Thyroid gland (tissue), 4 donors: ENCODE measurements around the gene HDGFL2. TPM values are rescaled to one million over a fixed set of nuclear protein-coding genes. Genes with fewer than 3 reads are reported as not detected.
A peak's percentile ranks its signal among the peaks of the same experiment; 100 is the strongest.
"Not testable (repeated sequence)": the region's sequence is repeated elsewhere in the genome, so short reads cannot be mapped to it uniquely, and the experiment has no call there.

ENCODE experiments used
- DNase-seq, 2 donors: peaks; one replicate each; pipeline ENCODE4 v3.0.0-alpha.2; 2019
- H3K27ac ChIP-seq, 3 donors: fragments of 200-600 bp; sonication (generic); 1 replicate in 2 of 3; 2 replicates in 1 of 3; pipeline ENCODE4 v1.5.1; 2016 to 2019; ENCODE audit warnings: mild to moderate bottlenecking in 1 of 3, moderate library complexity in 1 of 3
- H3K27me3 ChIP-seq: fragments of 200-600 bp; sonication (generic); one replicate; pipeline ENCODE4 v1.5.1; 2019
- H3K36me3 ChIP-seq, 2 donors: fragments of 200-600 bp; sonication (generic); one replicate each; pipeline ENCODE4 v1.5.1; 2016 to 2019
- H3K4me1 ChIP-seq, 2 donors: fragments of 200-600 bp; sonication (generic); one replicate each; pipeline ENCODE4 v1.5.1; 2017 to 2019
- H3K4me3 ChIP-seq, 3 donors: fragments of 200-600 bp; sonication (generic); replicated peaks in 1 of 3; 1 replicate in 2 of 3; 2 replicates in 1 of 3; pipeline ENCODE4 v1.5.1; 2016; ENCODE audit warnings: mild to moderate bottlenecking in 1 of 3
- H3K9me3 ChIP-seq: fragments of 200-600 bp; sonication (generic); one replicate; pipeline ENCODE4 v1.5.1; 2017
- CTCF ChIP-seq, 6 experiments: fragments of 200-600 bp in 3 of 6; fragments of 450-650 bp in 3 of 6; sonication (generic) in 3 of 6; IDR thresholded peaks; one replicate each; pipeline ENCODE4 v1.5.1; 2016 to 2019; ENCODE audit warnings: antibody characterized with exemption in 6 of 6, mild to moderate bottlenecking in 2 of 6, inconsistent platforms in 1 of 6, moderate library complexity in 1 of 6
- POLR2A ChIP-seq, 2 donors: fragments of 450-650 bp; IDR thresholded peaks; one replicate each; pipeline ENCODE4 v1.6.1; 2017; ENCODE audit warnings: antibody characterized with exemption in 2 of 2, mild to moderate bottlenecking in 2 of 2, moderate library complexity in 1 of 2
- WGBS, 2 donors: methylation state at CpG; one replicate each; pipeline ENCODE4 v1.1.5; 2017; 5-methylcytosine and 5-hydroxymethylcytosine counted together
- intact Hi-C: fragments of 100-400 bp; cut with DNase I; formaldehyde crosslinking; loops from one replicate; pipeline ENCODE4 v1.15.1; 2023
- total RNA-seq, 4 donors: library from RNA; depleted of rRNA; stranded (reverse); fragments of >200 nt; gene quantifications; one replicate each; pipeline ENCODE4 v1.2.3, GENCODE V29; 2016

The HDGFL2 gene
- total RNA-seq, 4 donors from 2014 or later, result 26.5 to 42.3 (median 28.4) TPM

- Histone ChIP-seq H3K27ac (no peak overlapping the region), H3K9me3 (no peaks in the 10 kb centered on the region), H3K27me3 (no peaks in the 10 kb centered on the region), H3K4me1 (no peaks in the 10 kb centered on the region), H3K4me3 (no peak overlapping the region), H3K36me3 (no peaks in the 10 kb centered on the region)
- TF ChIP-seq POLR2A (IDR thresholded peaks at IDR 0.05) (no peak), CTCF (IDR thresholded peaks at IDR 0.05) (no peak)
- no peak for DNase-seq
- intact Hi-C loops, result no loop called here
- WGBS, 2 donors, result 78 to 83% methylated on average over 12 of the region's 12 CpGs
These were observed 69.2 kb downstream of the HDGFL2 start for GRCh38 chr19:4541114-4541805.

DNA sequence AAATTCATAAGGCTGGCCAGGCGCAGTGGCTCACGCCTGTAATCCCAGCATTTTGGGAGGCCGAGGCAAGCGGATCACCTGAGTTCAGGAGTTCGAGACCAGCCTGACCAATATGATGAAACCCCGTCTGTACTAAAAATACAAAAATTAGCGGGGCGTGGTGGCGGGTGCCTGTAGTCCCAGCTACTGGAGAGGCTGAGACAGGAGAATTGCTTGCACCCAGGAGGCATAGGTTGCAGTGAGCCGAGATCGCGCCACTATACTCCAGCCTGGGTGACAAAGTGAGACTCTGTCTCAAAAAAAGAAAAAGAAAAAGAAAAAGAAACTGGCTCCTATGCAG lies 69.7 kb downstream of the HDGFL2 start:
- DNase-seq, H3K27ac ChIP-seq, H3K4me1 ChIP-seq, intact Hi-C loops, H3K9me3 ChIP-seq, H3K27me3 ChIP-seq, H3K4me3 ChIP-seq, H3K36me3 ChIP-seq: not testable (repeated sequence)
- WGBS, 2 donors, result 89% methylated on average over 12 of the region's 12 CpGs

GRCh38 chr19:4542896-4543841 lies 71.1 kb downstream of the HDGFL2 start:
- Histone ChIP-seq H3K4me3 (no peak overlapping the region), H3K27ac (no peak overlapping the region), H3K36me3 (no peaks in the 10 kb centered on the region), H3K27me3 (no peaks in the 10 kb centered on the region), H3K4me1 (no peaks in the 10 kb centered on the region), H3K9me3 (no peaks in the 10 kb centered on the region)
- WGBS, 2 donors, result 89 to 90% methylated on average over 37 to 40 of the region's 77 CpGs
- no peak for DNase-seq
- TF ChIP-seq CTCF (IDR thresholded peaks at IDR 0.05), result no peak
- intact Hi-C loops, result no loop called here

- no peak for DNase-seq
- Histone ChIP-seq H3K4me3 (no peak overlapping the region), H3K27me3 (no peaks in the 10 kb centered on the region), H3K36me3 (no peaks in the 10 kb centered on the region), H3K4me1 (no peaks in the 10 kb centered on the region), H3K9me3 (no peaks in the 10 kb centered on the region), H3K27ac (no peak overlapping the region)
- intact Hi-C loops, result no loop called here
- WGBS, 2 donors, result 95% methylated on average over 54 to 67 of the region's 87 CpGs
- TF ChIP-seq CTCF (IDR thresholded peaks at IDR 0.05) (no peak), POLR2A (IDR thresholded peaks at IDR 0.05) (no peak)
These were observed 71.9 kb downstream of the HDGFL2 start for GRCh38 chr19:4543842-4544647.

DNA sequence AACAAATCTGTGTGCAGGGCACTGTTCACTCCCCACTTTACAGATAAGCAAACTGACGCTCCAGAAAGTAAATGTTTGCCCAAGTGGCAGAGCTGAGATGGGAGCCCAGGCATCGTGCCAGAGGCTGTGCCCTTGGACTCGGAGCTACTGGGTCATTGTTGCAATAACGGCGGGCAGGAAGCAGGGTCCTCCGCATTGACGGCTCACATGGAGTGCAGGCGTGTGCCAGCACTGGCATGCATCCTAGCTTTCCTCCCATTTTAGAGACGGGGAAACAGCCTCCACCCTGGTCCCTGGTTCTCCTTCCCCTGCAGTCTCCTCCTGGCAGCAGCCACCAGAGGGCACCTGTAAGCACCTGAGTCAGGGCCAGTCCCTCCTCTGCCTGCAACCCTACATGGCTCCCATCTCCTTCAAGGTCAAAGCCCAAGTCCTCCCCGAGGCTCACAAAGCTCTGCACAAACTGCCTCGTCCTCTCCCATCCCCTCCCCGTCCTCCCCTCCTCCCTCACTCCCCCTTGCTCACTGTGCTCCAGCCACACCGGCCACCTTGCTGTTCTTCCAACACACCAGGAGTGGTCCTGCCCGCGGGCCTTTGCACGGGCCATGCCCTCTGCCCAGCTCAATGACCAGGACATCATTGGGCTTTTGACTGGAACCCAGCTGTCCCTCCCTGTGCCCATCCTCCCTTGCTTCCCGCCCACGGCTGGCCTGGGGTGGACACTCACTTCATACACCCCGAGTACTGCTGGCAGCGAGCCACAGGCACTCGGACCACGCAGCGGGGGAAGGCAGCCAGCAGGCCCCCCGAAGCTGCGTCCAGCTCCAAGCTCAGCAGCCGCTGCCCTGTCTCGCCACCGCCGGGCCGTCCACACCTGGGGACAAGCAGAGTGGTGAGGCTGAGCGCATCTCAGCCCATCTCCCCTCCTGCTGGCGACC lies 75.5 kb downstream of the HDGFL2 start:
- no peak overlapping the region for H3K27ac ChIP-seq
- no peak overlapping the region for H3K4me3 ChIP-seq
- intact Hi-C loops, result no loop called here
- no peaks in the 10 kb centered on the region for H3K9me3 ChIP-seq
- TF ChIP-seq CTCF (IDR thresholded peaks at IDR 0.05) (peak in 1 of 6 experiments; percentile 7), POLR2A (IDR thresholded peaks at IDR 0.05) (no peak)
- 66 to 80% methylated on average over 23 of the region's 32 CpGs for WGBS, 2 donors
- H3K4me1 ChIP-seq, result no peaks in the 10 kb centered on the region
- no peaks in the 10 kb centered on the region for H3K36me3 ChIP-seq
- DNase-seq, result no peak
- no peaks in the 10 kb centered on the region for H3K27me3 ChIP-seq
